Activated CD4-positive, CD25-positive, alpha-beta regulatory T cell treated with anti-CD3 and anti-CD28 coated beads, Interleukin-2, amount 50 U/mL, for 72 hours (primary cell): ENCODE results near the gene SPATA12.
"Not testable (repeated sequence)": the region's sequence is repeated elsewhere in the genome, so short reads cannot be mapped to it uniquely, and the experiment has no call there.

ENCODE experiments used
- DNase-seq: peaks from one replicate; pipeline ENCODE4 v3.0.0; 2021

Gene SPATA12

DNA sequence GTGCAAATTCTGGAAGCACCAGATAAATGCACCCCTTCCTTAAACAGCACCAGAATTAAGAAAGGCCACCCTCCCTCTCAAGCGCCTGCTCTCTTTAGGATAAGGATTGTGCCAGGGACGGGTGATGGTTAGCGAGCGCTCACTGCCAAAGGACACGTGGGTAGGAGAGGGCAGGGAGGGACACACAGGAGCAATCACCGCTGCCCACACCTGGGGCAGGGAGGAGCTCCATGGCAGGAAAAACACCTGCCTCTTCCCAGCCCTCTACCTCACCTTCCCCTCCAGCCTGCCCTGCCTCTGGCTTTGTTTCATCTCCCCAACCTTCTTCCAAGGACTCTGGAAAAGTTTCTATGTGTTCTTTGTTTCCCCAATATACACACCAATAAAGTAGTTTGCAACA is 7.3 kb upstream of the SPATA12 start:
- DNase-seq: no peak

DNA sequence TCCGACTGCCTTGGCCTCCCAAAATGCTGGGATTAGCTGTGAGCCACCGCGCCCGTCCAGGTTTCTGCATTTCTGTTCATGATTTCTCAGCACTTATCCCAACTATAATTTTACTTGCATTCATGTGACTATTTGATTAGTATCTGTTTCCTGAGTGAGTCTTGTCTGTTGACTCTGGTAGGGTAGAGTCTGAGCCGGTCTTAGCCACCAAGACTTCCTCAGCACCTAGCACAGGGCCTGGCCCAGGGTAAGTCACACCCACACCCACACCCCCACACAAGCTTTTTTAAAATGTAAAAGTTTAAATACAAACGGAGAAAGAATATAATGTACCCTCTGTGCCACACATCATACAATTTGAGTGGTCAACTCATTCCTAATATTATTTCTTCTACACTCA is 3.1 kb upstream of the SPATA12 start:
- DNase-seq: no peak

DNA sequence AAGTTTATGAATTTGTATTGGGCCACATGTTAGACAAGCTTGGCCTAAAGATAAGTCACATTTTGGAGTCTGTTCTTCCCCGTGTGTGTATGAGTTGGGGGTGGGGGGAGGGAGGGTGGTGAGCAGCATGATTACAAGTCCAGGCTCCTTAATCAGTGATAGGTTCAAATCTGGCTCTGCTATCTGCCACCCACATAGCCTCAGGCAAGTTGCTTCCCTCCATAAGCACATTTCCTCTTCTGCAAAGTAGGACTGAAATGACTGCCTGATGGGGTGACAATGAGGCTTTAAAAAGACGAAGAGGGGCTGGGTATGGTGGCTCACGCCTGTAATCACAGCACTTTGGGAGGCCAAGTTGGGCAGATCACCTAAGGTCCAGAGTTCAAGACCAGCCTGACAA is 1.1 kb upstream of the SPATA12 start:
- DNase-seq: no peak

DNA sequence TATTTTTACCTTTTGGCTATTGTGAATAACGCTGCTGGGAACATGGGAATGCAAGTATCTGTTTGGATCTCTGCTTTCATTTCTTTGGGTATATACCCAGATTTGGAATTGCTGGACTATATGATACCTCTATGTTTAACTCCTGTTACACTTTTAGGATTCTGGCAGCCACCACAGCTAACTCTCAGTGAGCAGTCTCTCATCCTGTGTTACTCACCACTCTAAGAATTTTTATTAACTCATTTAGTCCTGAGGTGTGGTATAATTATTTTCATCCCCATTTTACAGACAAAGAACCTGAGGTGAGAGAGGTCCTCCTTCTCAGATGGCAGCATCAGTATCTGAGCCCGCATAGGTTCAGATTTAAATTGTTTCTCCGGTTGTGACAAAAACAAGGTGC is 1.1 kb downstream of the SPATA12 start:
- no peak for DNase-seq

DNA sequence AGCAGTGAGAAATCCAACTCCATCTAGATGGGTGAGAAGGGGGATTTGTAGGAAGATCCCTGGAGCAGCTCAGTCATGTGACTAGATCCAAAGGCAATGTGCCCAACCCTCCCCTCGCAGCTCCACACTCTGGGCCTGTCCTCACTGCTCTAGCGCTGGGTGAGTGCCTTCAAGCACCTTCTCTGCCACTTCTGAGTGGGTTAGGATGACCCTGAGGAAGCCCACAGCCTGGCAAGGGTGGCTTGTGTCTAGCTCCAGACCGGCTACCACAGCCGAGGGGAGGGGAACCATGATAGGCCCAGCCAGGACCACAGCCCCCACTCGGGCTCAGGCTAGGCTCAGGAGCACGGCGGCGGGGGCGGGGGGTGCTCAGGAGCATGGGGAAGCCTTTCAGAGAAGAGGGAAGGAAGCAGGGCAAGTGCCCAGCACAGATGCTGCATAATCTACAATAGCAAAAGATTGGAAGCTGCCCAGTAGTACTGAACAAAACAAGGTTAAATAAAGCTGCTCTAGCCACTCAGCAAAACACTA is 1.7 kb downstream of the SPATA12 start:
- DNase-seq: no peak

DNA sequence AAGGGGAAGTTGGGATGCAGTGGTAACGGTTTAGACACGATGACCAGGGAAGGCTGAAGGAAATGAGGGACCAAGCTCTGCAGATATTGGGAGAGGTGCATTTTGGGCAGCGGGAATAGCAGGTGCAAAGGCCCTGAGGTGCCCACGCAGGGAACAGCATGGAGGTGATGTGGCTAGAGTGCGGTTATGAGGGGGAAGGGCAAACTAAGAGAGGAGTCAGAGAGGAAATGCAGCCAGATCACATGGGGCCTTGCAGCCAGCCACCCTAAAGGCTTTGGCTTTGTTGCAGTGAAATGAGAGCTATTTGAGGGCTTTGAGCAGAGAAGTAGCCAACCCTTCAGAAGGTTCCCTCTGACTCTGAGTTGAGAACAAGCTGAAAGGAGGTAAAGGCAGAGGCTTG is 2.6 kb downstream of the SPATA12 start:
- DNase-seq: no peak

DNA sequence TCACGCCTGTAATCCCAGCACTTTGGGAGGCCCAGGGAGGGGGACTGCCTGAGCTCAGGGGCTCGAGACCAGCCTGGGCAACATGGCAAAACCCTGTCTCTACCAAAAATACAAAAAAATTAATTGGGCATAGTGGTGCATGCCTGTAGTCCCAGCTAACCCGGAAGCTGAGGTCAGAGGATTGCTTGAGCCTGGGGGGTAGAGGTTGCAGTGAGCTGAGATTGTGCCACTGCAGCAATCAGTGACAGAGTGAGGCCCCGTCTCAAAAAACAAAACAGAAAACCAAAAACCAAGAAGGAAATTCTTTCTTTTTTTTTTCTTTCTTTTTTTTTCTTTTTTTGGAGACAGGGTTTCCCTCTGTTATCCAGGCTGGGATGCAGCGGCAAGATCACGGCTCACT is 3.5 kb downstream of the SPATA12 start:
- DNase-seq: no peak

DNA sequence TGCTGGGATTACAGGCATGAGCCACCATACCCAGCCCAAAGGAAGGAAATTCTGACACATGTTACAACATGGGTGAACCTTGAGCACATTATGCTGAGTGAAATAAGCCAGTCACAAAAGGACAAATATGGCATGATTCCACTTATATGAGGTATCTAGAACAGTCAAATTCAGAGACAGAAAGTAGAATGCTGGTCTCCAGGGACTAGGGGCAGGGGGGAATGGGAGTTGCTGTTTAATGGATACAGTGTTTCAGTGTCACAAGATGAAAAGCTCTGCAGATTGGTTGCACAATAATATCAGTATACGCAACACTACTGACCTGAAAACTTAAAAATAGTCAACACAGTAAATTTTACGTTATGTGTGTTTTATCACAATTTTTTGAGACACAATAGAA is 4.1 kb downstream of the SPATA12 start:
- DNase-seq: no peak

DNA sequence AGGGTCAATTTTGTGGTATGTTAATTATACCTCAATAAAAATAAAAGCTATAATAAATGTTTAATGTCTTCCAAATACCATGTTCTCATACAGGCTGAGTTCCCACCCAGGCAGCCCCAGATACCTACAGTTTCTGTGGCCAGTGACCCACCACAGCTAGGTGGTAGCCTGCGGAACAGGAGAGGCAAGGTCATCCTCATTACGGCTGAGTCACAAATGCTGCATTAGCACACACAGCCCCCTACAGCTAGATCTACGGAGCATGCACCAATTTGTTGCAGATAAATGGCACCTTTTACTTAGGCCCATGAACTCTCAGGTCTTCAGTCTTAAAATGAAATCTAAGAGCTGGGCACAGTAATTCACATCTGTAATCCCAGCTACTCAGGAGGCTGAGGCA is 5.1 kb downstream of the SPATA12 start:
- no peak for DNase-seq

DNA sequence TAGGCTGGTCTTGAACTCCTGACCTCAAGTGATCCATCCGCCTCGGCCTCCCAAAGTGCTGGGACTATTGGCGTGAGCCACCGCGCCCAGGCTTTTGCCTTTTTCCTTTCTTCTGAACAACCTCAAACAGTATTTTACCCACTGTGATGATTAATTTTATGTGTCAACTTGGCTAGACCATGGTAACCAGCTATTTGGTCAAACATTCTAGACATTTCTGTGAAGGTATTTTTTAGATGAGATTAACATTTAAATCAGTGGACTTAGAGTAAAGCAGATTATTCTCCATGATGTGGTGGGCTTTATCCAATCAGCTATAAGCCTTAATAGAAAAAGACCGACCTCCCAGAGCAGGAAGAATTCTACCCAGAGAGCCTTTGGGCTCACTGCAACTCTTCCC is 6.0 kb downstream of the SPATA12 start:
- no peak for DNase-seq

DNA sequence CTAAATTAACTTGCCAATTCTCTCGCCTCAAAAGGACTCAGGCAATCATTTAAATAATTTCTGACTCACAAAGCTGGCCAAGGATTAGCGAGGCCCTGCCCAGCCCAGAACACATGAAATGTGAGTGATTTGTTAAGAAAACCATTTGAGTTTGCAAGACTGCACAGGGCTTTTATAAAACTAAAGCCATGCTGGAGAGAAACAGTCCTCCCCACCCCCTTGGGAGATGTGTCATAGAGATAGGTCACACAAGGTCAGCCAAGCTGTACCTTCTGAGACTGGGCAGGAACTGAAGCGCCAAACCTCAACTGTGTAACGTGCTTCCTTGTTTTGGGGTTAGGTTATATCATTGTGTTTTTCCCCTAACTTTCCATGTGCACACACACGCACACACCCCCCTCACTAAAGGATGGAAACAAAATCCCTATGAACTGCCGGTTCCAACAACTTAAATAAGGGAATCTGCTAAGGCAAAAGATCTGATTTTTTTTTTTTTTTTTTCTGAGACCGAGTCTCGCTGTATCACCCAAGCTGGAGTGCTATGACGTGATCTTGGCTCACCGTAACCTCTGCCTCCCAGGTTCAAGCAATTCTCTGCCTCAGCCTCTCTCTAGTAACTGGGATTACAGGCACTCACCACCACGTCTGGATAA is 8.1 kb downstream of the SPATA12 start:
- DNase-seq: no peak

DNA sequence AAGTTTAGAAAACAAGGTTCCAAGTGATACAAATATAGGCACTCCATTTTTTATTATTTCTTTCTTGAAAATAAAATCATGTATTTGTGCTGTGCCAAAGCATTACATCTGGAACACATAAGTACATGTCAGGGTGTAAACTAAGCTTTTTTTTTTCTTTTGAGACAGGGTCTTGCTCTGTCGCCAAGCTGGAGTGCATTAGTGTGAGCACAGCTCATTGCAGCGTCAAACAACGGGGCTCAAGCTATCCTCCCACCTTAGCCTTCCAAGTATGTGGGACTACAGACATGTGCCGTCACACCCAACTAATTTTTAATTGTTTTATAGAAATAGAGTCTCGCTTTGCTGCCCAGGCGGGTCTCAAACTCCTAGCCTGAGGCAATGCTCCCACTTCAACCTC is 9.0 kb downstream of the SPATA12 start:
- DNase-seq: no peak

DNA sequence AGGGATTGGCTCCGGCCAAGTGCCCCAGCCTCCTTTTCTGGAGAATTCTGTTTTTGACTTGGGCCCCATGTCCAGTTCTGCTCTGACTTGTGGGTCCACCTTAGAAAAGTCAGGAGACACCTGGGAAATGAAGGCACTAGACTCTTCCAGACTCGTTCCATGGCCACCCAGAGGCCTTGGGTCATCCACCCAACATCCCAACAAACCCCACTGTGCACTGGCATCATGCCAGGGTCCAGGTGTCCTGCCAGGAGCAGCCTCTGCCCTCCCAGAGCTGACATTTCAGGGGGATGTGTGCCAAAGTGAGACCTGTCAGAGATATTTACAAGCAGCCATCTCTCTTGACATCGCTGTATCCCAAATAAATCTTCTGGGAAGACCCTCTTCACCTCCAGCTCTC is 13.2 kb downstream of the SPATA12 start:
- no peak for DNase-seq

DNA sequence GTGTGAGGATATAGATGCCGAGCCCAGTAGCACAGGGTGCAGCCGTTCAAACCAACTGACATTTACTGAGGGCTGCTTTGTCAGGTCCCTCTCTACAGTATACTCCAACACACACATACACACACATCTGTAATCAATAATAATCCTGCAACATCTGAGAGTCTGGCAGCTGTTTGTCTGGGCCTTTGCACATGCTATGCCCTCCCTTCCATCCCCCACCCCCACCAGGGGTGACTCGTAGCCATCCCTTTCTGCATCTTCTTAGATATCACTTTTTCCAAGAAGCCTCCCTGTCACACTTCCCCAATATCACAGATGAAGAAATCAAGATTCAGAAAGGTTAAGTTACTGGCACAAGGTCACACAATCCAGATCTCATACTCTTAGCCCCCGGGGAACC is 13.7 kb downstream of the SPATA12 start:
- no peak for DNase-seq

DNA sequence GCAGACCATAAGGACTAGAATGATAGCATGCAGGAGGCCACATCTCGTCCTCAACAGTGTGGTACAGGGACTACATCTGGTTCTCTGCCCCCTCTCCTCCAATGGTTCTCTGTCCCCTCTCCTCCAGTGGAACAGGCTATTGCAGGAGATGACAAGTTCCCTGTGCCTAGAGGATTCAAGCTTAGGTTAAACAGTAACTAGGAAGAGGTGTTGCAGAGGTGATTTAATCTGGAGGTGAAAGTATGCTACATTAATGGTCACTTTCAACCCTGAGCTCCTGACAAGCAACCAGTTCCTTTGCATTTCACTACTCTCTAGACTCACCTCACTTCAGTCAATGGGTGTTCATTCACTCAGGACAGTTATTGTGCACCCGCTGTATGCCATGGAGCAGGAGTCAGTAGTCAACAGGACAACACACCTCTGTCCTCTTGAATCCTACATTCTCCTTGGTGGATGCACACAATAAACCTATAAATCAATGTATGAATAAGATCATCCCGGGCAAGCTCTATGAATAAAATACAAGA is 16.0 kb downstream of the SPATA12 start:
- no peak for DNase-seq

DNA sequence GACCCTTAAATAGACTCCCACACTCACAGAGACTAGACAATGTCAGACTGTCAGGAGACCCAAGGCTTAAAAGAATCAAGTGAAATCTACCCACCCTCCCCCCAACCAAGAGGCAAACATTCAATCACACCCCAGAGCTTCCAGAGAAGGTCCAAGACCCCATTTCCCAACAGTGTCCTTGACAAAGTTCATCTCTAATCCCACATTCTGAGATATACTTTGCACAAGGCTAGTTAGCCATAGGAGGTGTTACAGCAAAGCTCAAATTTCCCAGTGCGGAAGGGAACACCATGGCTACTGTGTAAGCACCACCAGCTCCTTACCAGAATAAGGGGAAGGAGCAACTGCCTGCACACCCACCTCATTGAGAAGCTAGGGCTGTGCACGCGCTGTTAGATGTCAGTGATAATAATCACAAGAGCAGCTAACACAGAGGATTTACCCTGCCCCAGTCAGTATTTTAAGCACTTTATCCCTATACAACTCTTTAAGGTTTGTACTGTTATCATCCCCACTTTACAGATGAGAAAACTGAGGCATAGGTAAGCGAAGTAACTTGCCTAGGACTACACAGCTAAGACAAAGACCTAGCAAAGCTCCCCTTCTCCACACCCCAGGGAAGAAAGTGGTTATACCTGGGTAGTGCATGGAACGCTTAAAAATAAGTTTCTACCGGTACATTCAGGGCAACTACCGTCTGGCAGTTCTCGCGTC is 17.3 kb downstream of the SPATA12 start:
- no peak for DNase-seq

DNA sequence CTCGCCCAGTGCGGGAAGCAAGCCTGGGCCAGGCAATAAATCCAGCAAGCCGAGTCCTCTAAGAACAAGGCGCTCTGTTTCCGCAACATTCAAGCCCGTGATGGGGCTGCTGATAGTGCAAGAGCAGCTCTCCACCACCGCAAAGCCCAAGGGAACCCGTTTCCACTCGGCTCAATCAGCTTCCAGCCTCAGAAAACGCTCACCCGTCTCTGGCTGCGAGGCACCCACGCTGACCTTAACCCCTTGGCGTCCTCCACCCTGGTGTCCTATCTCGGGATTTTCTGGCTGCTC is 17.8 kb downstream of the SPATA12 start:
- no peak for DNase-seq

DNA sequence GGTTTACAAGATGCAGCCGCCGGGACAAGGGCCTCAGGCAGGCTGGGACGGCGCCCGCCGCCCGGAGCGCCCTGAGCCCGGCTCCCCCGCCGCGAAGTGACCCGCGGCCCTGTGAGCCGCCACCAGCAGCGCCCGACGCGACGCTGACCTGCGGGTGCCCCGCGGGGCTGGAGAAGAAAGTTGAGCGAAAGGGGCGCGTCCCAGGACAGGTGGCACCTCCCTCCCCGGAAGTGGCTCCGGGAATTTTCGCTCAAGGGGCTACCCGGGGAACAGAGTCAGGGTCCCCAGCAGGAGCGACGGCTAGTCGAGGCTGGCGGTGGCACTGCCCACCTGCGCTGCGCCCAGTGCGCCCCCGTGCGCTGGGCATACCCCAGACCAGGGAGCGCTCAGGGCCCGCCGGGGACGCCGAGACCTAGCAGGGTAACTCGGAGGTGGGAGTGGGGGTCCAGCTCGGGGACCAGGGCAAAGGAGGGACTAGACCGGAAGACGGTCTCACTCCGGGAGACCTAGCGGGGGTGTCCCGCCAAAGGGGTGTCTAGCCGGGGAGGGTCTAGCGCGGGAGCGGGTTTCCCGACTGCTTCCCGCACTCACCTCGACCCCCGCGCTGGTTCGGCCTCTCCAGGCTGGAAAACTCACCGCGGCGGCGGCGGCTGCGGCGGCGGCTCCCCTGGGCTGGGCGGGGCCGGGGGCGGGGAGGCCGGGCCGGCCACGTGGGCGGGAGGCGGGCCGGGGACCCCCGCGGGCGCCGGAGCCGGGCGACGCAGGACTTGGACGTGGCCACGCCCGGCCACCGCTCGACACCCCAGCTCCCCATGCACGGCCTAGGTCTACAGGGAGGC is 18.4 kb downstream of the SPATA12 start:
- DNase-seq: no peak

DNA sequence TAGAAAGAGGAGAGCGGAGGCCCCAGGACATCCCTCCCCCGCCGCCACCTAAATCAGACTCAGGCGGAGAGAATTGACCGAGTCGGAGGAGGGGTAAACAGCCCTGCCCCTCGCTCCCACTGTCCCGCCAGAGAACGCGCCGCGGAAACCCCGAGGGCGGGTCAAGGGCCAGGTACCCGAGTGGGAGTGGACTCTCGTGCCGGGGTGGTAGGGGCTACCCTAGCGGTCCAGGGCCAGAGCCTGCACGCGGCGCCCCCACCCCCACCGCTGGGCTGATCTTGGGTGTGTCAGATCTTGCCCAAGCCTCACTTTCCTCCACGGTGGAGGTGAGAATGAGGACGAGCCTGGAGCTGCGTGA is 19.0 kb downstream of the SPATA12 start:
- no peak for DNase-seq

DNA sequence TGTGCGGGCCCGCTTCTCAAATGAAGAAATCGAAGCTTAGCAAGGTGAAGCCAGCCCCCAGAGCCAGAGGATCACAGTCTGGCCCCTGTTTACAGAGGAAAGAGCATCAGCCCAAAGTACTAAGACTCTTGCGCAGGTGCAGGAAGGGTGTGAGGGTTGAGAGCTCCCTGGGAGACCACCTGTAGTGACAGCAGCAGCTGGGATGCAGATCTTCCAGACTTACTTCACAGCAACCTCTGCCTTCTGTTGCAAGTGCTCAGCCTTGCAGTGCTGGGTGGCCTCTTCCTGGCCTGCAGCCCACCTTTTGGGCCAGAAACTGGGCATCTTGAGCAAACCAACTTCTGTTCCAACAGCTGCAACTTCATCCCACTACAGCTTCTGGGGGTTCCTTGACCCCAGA is 19.7 kb downstream of the SPATA12 start:
- no peak for DNase-seq

DNA sequence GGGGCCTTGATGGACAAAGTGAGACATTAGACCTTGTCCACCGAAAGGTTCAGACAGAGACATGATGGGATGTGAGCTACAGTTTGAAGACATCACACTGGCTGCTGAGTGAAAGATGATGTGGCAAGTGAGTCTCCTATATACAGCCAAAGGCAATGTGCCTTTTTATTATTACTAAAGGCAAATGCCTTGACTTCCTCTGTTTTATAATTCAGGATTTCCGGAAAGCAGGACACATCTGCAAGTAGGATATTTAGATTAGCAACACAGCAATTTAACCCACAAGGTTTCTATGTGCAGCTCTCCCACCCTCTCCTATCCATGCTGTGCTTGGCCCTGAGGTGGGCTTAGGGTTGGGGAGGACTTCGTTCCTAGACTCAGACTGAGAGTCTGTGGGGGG is 20.7 kb downstream of the SPATA12 start:
- no peak for DNase-seq

DNA sequence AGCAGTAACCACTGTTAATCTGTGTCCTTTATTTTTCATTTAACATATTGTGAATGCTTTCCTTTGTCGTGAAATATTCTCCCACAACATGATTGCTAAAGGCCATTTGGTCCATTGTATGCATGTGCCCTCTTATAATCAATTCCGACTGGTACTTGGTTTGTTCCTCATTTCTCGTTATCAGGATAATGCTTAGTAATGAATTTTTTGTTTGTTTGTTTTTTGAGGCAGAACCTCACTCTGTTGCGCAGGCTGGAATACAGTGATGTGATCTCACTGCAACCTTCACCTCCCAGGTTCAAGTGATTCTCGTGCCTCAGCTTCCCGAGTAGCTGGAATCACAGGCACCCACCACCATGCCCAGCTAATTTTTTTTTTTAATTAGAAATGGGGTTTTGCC is 22.0 kb downstream of the SPATA12 start:
- no peak for DNase-seq

DNA sequence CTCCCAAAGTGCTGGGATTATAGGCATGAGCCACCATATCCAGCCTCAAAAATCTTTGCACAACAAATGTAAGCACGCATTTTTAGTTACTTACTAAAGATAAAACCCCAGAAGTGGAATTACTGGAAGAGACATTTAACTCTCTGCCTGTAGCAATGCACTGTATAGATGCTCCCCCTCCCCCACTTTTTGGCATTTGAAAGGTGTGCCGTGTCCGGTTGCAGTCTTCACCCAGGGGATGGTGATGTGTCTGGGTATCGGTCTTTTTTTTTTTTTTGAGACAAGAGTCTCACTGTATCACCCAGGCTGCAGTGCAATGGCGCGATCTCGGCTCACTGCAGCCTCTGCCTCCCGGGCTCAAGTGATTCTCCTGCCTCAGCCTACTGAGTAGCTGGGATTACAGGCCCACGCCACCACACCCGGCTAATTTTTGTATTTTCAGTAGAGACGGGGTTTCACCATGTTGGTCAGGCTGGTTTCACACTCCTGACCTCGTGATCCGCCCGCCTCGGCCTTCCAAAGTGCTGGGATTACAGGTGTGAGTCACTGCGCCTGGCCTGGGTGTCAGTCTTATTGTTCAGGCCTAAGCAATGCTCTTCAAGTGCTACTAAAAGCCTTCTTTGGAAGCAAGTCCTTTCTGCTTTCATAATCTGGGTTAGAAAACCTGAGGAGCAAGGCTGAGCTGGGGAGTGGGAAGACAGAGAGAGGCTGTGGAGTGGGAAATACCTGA is 23.0 kb downstream of the SPATA12 start:
- DNase-seq: not testable (repeated sequence)
